Eye (tissue), 1 donor: ENCODE data around the gene FADS3.
"Not testable (repeated sequence)": the region's sequence is repeated elsewhere in the genome, so short reads cannot be mapped to it uniquely, and the experiment has no call there.

Experiments used
- DNase-seq: peaks from one replicate; pipeline ENCODE4 v3.0.0-alpha.2; 2015

Gene FADS3

DNA sequence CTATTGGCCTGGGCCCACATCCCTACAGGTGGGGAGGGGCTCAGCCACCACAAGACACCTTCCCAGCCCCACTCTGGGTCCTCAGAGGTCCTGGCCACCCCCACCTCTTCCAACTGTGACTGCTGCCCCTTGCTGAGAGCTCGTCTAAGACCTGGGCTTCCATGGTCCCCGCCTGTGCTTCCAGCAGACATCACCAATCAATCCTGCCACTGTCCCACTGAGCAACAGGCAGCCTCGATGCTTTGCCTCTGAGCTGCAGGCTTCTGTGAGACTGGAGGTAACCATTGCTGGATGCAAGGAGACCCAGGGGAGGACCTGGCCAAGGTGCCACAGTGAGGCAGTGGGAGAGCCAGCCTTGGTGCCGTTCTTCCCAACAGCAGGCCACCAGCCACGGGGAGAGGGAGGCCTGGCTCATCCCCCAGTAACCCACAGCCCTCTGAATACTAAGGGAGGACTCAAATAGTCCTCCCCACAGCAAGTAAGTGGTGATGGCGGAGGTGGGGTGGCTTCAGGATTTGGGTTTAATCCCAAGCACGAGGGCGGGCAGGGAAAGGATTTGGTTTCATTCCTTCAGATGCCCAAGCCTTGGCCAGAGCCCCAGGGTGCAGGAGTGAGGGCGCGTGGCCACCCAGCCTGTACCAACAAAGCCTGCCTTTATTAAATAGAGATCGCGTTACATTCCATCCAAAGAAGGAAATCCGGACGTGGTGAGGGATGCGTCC lies 5.5 kb upstream of the FADS3 start:
- no peak for DNase-seq

DNA sequence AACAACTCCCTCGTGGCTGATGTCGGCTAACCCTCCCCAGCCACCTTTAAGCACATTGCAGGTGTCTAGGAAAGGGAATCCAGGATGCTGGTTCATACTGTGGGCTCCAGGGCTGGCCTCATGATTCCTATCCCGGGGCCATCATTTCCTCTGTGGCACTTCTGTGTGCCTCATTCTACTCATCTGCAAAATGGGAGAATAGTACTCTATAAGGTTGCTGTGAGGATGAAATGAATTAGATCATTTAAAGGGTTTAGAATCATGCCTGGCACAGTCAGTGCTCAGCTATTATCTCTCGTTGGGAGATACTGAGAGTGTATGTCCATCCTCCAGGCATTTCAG lies 4.3 kb upstream of the FADS3 start:
- no peak for DNase-seq

- DNase-seq = no peak
These were observed 3.8 kb upstream of the FADS3 start for GRCh38 chr11:61895046-61895717.

DNA sequence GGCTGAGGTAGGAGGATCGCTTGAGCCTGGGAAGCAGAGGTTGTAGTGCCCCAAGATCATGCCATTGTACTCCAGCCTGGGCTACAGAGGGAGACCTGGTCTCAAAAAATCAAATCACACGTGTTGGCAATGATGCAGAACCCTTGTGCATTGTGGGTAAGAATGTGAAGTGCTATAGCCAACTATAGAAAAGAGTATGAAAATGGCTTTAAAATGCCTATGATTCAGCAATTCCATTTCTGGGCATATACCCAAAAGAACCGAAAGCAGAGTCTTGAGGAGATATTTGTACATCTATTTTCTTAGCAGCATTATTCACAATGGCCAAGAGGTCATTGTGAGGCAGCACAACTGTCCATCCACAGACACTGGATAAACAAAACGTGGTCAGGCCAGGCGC lies 2.6 kb upstream of the FADS3 start:
- DNase-seq = no peak

- no peak for DNase-seq
These were observed 683 bp upstream of the FADS3 start for GRCh38 chr11:61892085-61892370.

DNA sequence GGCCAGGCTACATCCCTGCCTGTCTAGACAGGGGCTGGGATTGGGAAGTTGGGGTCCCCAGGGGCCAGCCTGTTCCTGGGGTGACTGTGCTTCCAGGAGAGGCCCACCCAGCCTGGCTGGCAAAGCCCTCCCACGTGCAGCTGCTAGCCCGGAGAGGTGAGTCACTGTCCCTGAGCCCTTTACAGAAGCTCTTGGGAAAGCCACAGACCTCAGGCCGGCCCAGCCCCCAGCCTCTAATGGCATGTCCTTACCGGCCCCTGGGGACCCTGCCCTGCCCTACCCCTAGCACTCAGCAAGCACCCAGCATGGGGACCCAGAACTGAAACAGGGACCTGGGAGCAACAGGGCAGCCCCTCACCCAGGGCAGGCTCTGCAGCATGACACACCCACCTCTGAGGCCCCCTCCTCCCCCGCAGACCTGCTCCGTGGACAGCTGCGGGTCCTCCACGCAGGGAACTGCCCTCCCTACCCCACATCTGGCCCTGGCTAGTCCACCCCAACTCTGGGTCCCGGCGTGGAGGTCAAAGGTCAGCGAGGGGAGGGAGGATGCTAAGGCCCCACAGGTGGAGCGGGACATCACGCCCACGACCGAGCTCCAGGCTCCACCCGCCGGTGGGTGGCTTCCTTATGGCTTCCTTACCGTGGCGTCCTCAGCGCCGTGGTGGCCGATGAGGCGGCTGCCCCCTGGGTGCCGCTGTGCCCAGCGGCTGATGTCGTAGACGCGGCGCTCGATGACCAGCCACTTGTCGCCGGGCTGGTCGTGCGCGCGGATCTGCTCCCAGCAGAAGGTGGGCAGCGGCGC lies 615 bp downstream of the FADS3 start:
- DNase-seq = peak; percentile 74

GRCh38 chr11:61889831-61890230 lies 1.5 kb downstream of the FADS3 start:
- DNase-seq = no peak

GRCh38 chr11:61888590-61888989 lies 2.8 kb downstream of the FADS3 start:
- no peak for DNase-seq

GRCh38 chr11:61887839-61888494 lies 3.4 kb downstream of the FADS3 start:
- no peak for DNase-seq

GRCh38 chr11:61886643-61887042 lies 4.7 kb downstream of the FADS3 start:
- DNase-seq = no peak

DNA sequence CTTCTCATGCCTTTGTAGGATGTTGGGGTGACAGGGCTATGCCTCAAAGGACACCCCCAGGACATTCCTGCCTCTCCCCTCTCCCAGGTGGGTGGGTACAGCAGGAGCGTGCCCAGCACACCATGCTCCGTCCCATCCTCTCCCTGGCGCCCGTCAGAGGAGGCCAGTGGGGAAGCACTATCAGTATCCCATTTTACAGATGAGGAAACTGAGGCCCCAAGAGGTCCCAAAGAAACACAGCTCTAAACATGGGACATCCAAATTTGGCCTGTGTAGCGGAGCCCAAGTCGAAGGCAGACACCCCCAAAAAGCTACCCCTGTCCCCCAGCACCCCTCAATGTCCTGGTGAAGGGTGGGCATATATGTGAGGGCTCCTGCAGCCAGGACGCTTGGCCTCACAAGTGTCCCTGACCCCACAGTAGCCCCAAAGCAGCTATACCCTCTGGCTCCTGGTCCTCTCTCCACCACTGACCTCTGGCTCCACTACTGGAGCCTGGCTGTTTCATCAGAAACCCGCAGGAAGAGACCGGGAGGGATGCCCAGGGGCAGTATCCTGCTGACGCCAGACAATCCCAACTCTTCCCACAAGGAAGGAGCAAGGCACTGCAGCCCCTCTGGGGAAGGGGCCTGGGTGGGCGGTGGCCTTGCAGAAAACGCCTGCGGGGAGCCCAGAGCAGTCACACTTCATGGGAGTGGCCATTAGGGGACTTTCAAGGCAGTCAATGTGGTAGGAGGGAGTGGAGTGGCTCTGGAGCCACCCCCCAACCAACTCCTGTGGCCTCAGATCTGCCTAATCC lies 5.4 kb downstream of the FADS3 start:
- no peak for DNase-seq

- no peak for DNase-seq
These were observed 6.1 kb downstream of the FADS3 start for GRCh38 chr11:61885166-61885778.

GRCh38 chr11:61883947-61884346 lies 7.4 kb downstream of the FADS3 start:
- no peak for DNase-seq

GRCh38 chr11:61883327-61883726 lies 8.0 kb downstream of the FADS3 start:
- DNase-seq = no peak

DNA sequence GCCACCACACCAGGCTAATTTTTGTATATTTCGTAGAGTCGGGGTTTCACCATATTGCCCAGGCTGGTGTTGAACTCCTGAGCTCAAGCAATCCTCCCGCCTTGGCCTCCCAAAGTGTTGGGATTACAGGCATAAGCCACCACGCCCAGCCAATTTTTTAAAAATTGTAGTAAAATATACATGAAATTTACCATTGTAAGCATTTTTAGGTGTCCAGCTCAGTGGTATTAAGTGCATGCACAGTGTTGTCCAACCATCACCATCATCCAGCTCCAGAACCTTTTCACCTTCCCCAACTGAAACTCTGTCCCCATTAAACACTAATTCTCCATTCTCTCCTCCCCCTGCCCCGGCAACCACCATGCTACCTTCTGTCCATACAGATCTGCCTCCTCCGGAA lies 8.5 kb downstream of the FADS3 start:
- no peak for DNase-seq

DNA sequence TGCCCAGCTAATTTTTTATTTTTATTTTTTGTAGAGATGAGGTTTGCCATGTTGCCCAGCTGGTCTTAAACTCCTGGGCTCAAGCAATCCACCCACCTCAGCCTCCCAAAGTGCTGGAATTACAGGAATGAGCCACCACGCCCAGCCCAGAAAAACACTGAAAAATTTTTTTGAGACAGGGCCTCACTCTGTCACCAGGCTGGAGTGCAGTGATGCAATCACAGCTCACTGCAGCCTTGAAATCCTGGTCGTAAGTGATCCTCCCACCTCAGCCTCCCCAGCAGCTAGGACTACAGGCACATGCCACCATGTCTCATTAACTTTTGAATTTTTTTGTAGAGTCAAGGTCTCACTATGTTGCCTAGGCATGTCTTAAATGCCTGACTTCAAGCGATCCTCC lies 9.1 kb downstream of the FADS3 start:
- not testable (repeated sequence) for DNase-seq

GRCh38 chr11:61881397-61881796 lies 9.9 kb downstream of the FADS3 start:
- DNase-seq = no peak

DNA sequence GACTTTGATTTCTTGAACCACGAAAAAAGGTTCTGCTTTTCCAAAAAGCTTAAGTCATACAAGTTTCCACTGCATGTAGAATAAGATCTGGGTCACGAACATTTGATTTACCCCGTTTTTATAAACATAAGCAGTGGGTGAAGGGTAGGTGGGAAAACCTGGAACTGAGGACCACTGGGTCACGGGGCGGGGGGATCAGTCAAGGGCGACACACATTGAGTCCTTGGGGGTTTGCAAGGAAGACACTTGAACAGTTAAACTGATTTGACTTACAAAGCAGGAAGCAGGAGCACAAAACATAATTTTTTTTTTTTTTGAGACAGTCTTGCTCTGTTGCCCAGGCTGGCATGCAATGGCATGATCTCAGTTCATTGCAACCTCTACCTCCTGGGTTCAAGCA lies 10.9 kb downstream of the FADS3 start:
- no peak for DNase-seq

DNA sequence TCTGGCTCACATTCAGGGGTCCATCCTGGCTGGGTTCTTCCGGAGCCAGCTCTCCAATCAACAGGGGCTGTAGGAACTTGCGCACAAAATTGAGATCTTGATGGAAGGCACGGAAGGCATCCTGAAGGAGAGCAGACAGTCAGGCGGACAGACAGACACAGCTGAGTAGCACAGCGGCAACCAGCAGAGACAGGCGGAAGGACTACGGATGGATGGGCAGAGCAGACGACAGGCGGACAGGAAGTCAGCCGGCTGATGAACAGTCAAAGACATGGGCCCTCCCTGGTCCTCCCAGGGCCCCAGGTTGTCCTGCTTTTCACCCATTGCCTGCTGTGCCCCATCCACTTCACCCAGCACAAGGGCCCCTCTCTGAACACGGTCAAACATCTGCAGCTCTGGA lies 11.3 kb downstream of the FADS3 start:
- no peak for DNase-seq

DNA sequence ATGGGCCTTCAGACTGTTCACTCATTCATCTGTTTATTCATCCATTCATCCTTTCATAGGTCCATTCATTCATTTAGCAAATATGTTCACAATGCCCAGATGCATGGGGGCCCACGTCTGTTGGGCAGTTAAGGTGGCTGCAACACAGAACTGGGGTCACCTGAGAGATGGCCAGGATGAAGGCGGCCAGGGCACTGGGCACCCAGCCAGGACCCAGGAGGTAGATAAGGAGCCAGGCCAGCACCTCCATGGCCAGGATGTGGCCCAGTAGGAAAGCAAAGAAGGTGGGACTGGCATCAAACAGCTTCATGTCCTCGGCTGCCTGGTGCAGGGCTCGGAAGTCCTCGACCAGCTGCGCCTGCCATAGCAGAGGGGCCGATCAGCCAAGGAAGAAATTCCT lies 12.2 kb downstream of the FADS3 start:
- DNase-seq = no peak

DNA sequence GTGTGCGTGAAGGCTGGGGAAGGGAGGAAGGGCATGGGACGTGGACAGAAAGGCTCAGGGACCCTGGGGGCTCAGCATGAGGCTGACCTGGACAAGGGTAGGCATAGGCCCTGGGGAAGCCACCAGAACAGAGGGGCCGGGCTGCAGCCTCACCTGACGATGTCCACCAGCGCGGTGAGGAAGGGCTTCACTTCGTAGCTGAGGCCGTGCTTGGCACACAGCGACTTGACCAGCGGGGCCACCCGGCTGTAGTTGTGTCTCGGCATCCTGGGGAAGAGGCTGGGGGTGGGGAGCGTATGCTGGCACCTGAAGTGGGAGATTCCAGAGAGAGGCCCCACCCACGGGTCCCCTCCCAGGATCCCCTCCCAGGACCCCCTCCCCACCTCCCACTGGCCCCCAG lies 15.6 kb downstream of the FADS3 start:
- no peak for DNase-seq

DNA sequence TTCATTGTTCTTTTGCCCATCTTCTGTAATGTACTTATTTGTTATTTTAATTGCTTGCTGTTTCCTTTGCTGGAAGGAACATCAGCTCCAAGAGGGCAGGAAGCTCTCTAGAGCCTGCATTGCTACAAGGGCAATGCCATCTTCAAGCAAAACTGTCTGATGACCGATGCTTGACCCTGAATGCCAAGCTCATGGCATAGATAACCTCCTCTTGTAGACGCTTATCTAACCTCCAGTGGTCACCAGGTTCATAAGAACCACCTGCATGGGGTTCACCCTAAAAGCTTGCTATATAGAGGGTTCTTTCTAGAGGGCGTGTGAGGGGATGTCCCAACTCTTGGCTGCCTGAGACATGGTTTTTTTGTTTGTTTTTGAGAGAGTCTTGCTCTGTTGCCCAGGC lies 16.5 kb downstream of the FADS3 start:
- DNase-seq = no peak
